Measurements from ENCODE around the gene COQ2.
"Not testable (repeated sequence)": the region's sequence is repeated elsewhere in the genome, so short reads cannot be mapped to it uniquely, and the experiment has no call there.

DNA sequence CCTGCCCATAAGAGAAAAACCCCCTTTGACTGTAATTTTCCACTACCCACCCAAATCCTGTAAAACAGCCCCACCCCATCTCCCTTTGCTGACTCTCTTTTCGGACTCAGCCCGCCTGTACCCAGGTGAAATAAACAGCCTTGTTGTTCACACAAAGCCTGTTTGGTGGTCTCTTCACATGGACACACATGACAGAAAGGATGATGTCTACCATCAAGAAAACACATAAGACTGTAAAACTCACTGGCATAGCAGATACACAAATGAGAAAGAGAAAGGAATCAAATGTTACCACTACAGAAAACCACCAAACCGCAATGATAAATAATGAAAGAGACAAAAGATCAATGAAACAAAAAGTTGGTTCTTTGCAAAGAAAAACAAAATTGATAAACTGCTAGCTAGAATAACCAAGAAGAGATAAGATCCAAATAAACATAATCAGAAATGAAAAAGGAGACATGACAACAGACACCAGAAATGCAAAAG lies 48.9 kb downstream of the COQ2 start:
- TF ChIP-seq, protein P1, sequence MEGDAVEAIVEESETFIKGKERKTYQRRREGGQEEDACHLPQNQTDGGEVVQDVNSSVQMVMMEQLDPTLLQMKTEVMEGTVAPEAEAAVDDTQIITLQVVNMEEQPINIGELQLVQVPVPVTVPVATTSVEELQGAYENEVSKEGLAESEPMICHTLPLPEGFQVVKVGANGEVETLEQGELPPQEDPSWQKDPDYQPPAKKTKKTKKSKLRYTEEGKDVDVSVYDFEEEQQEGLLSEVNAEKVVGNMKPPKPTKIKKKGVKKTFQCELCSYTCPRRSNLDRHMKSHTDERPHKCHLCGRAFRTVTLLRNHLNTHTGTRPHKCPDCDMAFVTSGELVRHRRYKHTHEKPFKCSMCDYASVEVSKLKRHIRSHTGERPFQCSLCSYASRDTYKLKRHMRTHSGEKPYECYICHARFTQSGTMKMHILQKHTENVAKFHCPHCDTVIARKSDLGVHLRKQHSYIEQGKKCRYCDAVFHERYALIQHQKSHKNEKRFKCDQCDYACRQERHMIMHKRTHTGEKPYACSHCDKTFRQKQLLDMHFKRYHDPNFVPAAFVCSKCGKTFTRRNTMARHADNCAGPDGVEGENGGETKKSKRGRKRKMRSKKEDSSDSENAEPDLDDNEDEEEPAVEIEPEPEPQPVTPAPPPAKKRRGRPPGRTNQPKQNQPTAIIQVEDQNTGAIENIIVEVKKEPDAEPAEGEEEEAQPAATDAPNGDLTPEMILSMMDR (IDR thresholded peaks at IDR 0.05) = not testable (repeated sequence)
- not testable (repeated sequence) for TF ChIP-seq EP300, POLR2A, POLR2AphosphoS5 (IDR thresholded peaks at IDR 0.05)
